ENCODE results near the gene NCOA1. TPM values are rescaled to one million over a fixed set of nuclear protein-coding genes. Genes with fewer than 3 reads are reported as not detected.
"Not testable (repeated sequence)": the region's sequence is repeated elsewhere in the genome, so short reads cannot be mapped to it uniquely, and the experiment has no call there.

NCOA1 gene
- total RNA-seq, 3 donors from 2014 or later, result 23.9 to 36.9 (median 34.5) TPM

DNA sequence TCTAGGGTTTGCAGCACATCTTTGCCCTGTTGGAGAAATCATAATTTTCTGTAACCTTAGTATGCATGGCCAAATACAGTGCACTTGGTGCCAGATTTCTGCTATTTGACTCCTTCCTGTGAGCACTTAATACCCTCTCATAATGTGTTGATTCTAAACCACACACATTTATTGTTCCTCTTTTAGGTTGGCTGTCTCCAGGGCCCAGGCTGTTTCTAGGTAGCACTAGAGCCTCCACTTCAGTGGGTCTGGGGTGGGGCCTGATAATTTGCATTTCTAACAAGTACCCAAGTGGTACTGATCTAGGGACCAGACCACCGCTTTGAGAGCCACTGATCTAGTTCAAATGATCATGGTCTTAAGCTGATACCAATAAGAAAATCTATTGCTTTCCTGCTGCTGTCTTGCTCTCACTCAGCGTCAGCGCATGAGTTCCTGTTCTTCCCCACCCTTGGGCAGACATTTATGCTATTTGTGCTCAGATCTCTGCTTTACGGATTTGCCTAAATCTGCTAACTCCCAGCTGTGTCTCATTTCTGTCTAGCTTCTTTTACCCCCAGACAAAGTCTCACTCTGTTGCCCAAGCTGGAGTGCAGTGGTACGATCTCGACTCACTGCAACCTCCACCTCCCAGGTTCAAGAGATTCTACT lies 294.7 kb downstream of the NCOA1 start:
- no peak for ATAC-seq
- Mint-ChIP-seq H3K36me3 (ENCODE audit: insufficient read depth) (peaks cover 8% of the 10 kb centered on the region), H3K9me3 (no peaks in the 10 kb centered on the region), H3K4me1 (ENCODE audit: low read depth) (no peaks in the 10 kb centered on the region), H3K27me3 (ENCODE audit: low read depth) (peaks cover 6% of the 10 kb centered on the region), H3K4me3 (no peak overlapping the region)
- no peak for DNase-seq

DNA sequence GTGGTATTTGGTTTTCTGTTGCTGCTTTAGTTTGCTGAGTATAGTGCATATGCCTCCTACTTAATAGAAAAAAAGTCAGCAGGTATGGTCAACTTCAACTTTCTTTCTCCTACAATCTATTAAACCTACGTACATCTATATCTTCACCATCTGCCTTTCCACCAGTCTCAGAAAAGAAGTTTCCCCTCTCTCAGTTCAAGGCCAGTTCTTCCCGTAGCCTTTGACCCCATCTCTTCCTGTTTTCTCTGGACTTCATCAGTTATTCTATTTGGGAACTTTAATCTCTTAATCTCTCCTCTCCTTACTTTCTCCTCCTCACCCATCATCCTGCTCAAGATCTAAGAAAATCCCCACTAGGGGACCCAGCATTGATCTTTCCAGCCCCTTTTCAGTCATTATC lies 296.5 kb downstream of the NCOA1 start:
- DNase-seq (no peak), ATAC-seq (no peak)
- Mint-ChIP-seq H3K9me3 (no peaks in the 10 kb centered on the region), H3K4me1 (ENCODE audit: low read depth) (peaks cover 3% of the 10 kb centered on the region), H3K4me3 (no peak overlapping the region), H3K27me3 (ENCODE audit: low read depth) (peaks cover 3% of the 10 kb centered on the region), H3K36me3 (ENCODE audit: insufficient read depth) (peaks cover 8% of the 10 kb centered on the region)

DNA sequence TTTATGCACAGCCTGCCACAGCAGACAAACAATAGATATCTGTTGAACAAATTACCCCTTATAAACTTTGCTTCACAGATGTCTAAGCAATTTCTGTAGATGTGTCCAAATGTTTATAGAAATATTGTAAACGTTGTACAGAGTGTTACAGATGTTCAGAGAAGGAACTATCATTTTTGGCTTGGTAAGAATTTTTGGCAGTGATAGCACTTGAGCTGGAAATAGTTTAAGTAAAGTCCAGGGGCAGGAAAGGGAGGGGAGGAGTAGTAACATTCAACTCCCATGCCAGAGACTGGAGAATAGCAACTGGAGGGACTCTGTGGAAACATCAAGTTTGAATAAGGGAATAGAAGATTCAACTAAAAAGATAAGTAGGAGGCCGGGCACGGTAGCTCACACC lies 297.8 kb downstream of the NCOA1 start:
- no peaks in the 10 kb centered on the region for H3K27me3 Mint-ChIP-seq (ENCODE audit: low read depth)
- peaks cover 10% of the 10 kb centered on the region for H3K4me1 Mint-ChIP-seq (ENCODE audit: low read depth)
- no peak overlapping the region for H3K4me3 Mint-ChIP-seq
- no peaks in the 10 kb centered on the region for H3K9me3 Mint-ChIP-seq
- H3K36me3 Mint-ChIP-seq (ENCODE audit: insufficient read depth), result peaks cover 8% of the 10 kb centered on the region
- no peak for DNase-seq
- no peak for ATAC-seq

DNA sequence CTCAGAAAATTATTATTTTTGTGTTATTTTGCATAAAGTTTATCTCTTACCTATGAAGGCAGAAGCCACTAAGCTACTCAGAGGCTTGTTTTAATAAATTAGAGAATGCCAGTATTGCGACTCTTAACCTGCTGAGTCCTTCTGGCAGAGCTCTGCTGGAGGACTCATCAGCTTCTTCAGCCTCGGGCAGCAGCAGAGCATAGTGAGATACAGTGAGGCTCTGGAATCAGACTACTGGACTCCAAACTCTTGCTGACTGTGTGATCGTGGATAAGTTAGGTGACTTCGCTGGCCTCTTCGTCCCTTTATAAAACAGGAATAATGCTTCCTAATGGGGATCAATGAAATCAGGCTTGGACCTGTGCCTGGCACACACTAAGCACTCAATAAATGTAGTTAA lies 300.4 kb downstream of the NCOA1 start:
- Mint-ChIP-seq H3K4me1 (ENCODE audit: low read depth) (peaks cover 14% of the 10 kb centered on the region), H3K9me3 (no peaks in the 10 kb centered on the region), H3K27me3 (ENCODE audit: low read depth) (no peaks in the 10 kb centered on the region), H3K4me3 (no peak overlapping the region), H3K36me3 (ENCODE audit: insufficient read depth) (peaks cover 8% of the 10 kb centered on the region)
- ATAC-seq, result no peak
- DNase-seq, result no peak

DNA sequence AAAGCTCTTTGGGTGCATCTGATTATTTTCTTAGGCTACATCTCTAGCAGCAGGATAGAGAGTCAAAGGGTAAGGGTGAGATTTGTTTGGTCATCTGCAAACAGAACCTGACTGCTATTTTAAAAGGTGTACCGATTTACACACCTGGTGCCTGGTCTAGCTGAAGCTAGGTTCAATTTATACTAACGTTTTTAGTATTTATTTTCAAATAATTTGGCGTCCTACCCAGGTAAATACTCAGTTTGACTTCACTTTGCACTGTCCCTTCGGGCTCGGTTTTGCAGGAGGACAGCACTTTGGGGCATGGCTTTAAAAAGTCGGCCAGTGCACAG lies 301.5 kb downstream of the NCOA1 start:
- H3K9me3 Mint-ChIP-seq, result no peaks in the 10 kb centered on the region
- ATAC-seq, result no peak
- H3K27me3 Mint-ChIP-seq (ENCODE audit: low read depth), result no peaks in the 10 kb centered on the region
- no peak for DNase-seq
- H3K36me3 Mint-ChIP-seq (ENCODE audit: insufficient read depth), result peaks cover 17% of the 10 kb centered on the region
- peaks cover 23% of the 10 kb centered on the region for H3K4me1 Mint-ChIP-seq (ENCODE audit: low read depth)
- H3K4me3 Mint-ChIP-seq, result peak overlapping the region; percentile 96

GRCh38 chr2:24792874-24793760 lies 302.1 kb downstream of the NCOA1 start, which contains the start of the genes CENPO and PTRHD1:
Gene CENPO (plus strand): TSS chr2:24793425. CDS start chr2:24793920, 495 bp downstream.
Gene PTRHD1 (minus strand): TSS chr2:24793391. CDS start chr2:24793377, 14 bp downstream.
- H3K36me3 Mint-ChIP-seq (ENCODE audit: insufficient read depth), result peaks cover 19% of the 10 kb centered on the region
- no peaks in the 10 kb centered on the region for H3K9me3 Mint-ChIP-seq
- peak within 1 kb of the TSS; percentile 96 for H3K4me3 Mint-ChIP-seq
- peaks cover 26% of the 10 kb centered on the region for H3K4me1 Mint-ChIP-seq (ENCODE audit: low read depth)
- peak; percentile 98 to 99 for ATAC-seq
- peak; percentile 91 for DNase-seq
- H3K27me3 Mint-ChIP-seq (ENCODE audit: low read depth), result no peaks in the 10 kb centered on the region

DNA sequence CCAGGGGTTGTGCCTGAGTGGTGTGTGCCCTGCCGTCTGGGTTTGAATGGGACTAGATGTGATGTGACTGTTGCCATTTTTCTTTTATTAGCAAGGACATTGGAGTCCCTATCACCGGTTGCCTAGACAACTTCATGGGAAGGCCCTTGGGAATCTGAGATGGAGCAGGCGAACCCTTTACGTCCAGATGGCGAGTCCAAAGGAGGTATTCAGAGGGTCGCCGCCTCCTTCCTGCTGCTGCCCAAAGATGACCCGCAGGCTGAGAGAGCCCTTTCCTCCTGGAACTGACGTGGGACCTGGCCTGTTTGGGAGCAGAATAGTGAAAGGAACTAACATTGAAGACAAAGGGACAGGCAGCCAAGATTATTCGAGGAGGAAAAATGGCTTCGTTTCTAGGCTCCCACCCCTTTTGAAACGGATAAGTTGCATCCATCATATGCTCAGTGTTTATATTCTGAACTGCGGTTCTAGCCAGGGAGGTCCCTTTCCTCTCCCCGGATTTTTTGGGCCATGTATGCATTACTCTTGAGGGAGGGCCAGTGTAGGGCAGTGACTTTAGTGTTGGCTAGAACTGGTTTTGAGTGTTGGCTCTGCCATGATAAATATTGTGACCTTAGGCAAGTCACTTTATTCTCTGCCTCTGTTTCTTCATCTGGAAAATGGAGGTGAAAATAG lies 302.8 kb downstream of the NCOA1 start:
- no peak for ATAC-seq
- H3K4me3 Mint-ChIP-seq, result peak overlapping the region; percentile 96
- no peak for DNase-seq
- no peaks in the 10 kb centered on the region for H3K27me3 Mint-ChIP-seq (ENCODE audit: low read depth)
- peaks cover 26% of the 10 kb centered on the region for H3K4me1 Mint-ChIP-seq (ENCODE audit: low read depth)
- H3K36me3 Mint-ChIP-seq (ENCODE audit: insufficient read depth), result peaks cover 16% of the 10 kb centered on the region
- H3K9me3 Mint-ChIP-seq, result no peaks in the 10 kb centered on the region

DNA sequence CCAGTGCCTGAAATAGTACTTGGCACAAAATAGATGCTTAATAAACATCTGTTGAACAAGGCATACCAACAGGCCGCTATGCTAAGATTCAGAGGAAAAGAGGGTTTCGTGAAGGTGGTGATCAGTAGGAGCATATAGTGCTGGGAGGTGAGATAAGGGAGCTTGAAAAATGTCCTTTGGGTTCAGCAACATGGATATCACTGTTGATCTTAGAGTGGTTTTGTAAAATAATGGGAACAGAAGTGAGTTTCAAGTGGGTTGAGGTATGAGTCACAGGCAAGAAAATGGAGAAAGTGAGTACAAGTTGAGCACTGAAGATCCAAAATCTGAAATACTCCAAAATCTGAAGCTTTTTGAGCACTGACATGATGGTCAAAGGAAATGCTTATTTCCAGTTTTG lies 306.6 kb downstream of the NCOA1 start:
- H3K4me3 Mint-ChIP-seq, result no peak overlapping the region
- H3K9me3 Mint-ChIP-seq, result no peaks in the 10 kb centered on the region
- H3K4me1 Mint-ChIP-seq (ENCODE audit: low read depth), result peaks cover 22% of the 10 kb centered on the region
- no peaks in the 10 kb centered on the region for H3K27me3 Mint-ChIP-seq (ENCODE audit: low read depth)
- peaks cover 28% of the 10 kb centered on the region for H3K36me3 Mint-ChIP-seq (ENCODE audit: insufficient read depth)
- ATAC-seq (no peak), DNase-seq (no peak)

GRCh38 chr2:24800487-24800886 lies 309.4 kb downstream of the NCOA1 start:
- not testable (repeated sequence) for H3K27me3 Mint-ChIP-seq (ENCODE audit: low read depth)

DNA sequence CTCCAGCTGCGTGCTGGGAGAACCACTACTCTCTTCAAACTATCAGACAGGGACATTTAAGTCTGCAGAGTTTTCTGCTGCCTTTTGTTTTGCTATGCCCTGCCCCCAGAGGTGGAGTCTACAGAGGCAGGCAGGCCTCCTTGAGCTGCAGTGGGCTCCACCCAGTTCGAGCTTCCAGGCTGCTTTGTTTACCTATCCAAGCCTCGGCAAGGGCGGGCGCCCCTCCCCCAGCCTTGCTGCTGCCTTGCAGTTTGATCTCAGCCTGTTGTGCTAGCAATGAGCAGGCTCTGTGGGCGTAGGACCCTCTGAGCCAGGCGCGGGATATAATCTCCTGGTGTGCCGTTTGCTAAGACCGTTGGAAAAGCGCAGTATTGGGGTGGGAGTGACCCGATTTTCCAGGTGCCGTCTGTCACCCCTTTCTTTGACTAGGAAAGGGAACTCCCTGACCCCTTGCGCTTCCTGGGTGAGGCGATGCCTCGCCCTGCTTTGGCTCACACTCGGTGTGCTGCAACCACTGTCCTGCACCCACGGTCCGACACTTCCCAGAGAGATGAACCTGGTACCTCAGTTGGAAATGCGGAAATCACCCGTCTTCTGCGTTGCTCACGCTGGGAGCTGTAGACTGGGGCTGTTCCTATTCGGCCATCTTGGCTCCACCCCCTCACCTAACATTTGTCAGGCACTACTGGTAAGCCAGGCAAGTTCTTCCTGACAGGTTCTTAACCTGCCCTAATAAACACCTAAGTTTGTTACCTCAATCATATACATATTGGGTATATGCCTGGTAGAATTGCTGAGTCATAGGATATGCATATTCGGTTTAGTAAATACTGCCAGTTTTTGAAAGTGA lies 315.0 kb downstream of the NCOA1 start:
- H3K4me1 Mint-ChIP-seq (ENCODE audit: low read depth), result peaks cover 18% of the 10 kb centered on the region
- H3K9me3 Mint-ChIP-seq; DNase-seq; ATAC-seq; H3K27me3 Mint-ChIP-seq (ENCODE audit: low read depth); H3K4me3 Mint-ChIP-seq: not testable (repeated sequence)
- H3K36me3 Mint-ChIP-seq (ENCODE audit: insufficient read depth), result peaks cover 27% of the 10 kb centered on the region

More at GRCh38 chr2:24800487-24800886, 309.4 kb downstream of the NCOA1 start:
- H3K36me3 Mint-ChIP-seq (ENCODE audit: insufficient read depth), result peaks cover 43% of the 10 kb centered on the region
- H3K4me1 Mint-ChIP-seq (ENCODE audit: low read depth), result peaks cover 12% of the 10 kb centered on the region
- not testable (repeated sequence) for H3K9me3 Mint-ChIP-seq, ATAC-seq, H3K4me3 Mint-ChIP-seq, DNase-seq

DNA sequence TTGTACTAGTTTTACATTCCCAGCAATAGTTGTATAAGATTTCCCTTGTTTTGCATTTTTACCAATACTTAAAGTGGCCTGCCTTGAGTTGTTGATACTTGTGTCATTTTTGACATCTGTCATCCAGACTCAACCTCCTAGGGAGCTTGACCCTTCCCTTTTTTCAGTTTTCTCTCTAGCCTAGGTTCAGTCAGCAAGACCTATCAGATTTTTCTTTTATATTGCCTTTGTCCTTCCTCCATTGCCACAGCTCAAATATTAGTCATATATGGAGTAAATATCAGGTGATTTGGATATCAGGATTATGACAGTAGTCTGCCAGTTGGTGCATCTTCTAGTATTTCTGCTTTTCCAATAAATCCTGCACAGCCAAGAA lies 315.6 kb downstream of the NCOA1 start:
- Mint-ChIP-seq H3K4me3 (no peak overlapping the region), H3K27me3 (ENCODE audit: low read depth) (no peaks in the 10 kb centered on the region), H3K9me3 (peaks cover 3% of the 10 kb centered on the region), H3K4me1 (ENCODE audit: low read depth) (peaks cover 18% of the 10 kb centered on the region), H3K36me3 (ENCODE audit: insufficient read depth) (peaks cover 26% of the 10 kb centered on the region)
- no peak for DNase-seq
- no peak for ATAC-seq

- H3K4me3 Mint-ChIP-seq, result peak overlapping the region; percentile 58
- H3K9me3 Mint-ChIP-seq, result peaks cover 3% of the 10 kb centered on the region
- H3K27me3 Mint-ChIP-seq (ENCODE audit: low read depth), result no peaks in the 10 kb centered on the region
- no peak for DNase-seq
- peaks cover 21% of the 10 kb centered on the region for H3K36me3 Mint-ChIP-seq (ENCODE audit: insufficient read depth)
- peaks cover 18% of the 10 kb centered on the region for H3K4me1 Mint-ChIP-seq (ENCODE audit: low read depth)
- ATAC-seq, result no peak
Measured at GRCh38 chr2:24809316-24810007, 318.4 kb downstream of the NCOA1 start.

DNA sequence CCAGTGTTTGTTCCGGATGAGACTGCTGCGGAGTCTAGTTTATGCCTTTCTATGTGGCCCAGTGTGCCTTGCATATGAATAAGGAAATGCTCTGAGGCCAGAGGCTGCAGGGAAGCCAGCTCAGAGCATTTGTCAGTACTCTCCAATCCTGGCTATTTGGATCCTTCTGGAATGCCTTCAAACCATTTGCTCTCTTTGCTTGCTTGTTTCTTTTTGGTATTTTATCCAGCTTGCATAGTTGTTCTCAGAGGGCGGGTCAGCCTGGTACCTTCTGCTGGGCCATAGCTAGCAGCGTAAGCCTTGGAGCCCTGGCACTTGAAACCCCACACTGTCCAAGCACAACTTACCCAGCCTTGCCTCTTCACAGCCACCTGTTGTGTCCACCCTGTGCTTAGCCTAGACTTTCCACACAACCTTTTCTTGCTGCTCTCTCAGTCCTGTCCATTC lies 322.7 kb downstream of the NCOA1 start:
- Mint-ChIP-seq H3K4me1 (ENCODE audit: low read depth) (peaks cover 7% of the 10 kb centered on the region), H3K36me3 (ENCODE audit: insufficient read depth) (peaks cover 26% of the 10 kb centered on the region), H3K9me3 (no peaks in the 10 kb centered on the region), H3K27me3 (ENCODE audit: low read depth) (no peaks in the 10 kb centered on the region), H3K4me3 (no peak overlapping the region)
- ATAC-seq (no peak), DNase-seq (no peak)
